Neuron (in vitro differentiated cells): Measurements from ENCODE around the gene CD74.

Experiments used
- H2AFZ ChIP-seq: one replicate; pipeline ENCODE4 v1.6.1; 2013; ENCODE audit warnings: low read depth, mild to moderate bottlenecking, inconsistent platforms, low read length, moderate library complexity
- H3K27me3 ChIP-seq: one replicate; pipeline ENCODE4 v1.6.1; 2013; ENCODE audit warnings: low read length; ENCODE audit not compliant: insufficient read depth
- H3K36me3 ChIP-seq: one replicate; pipeline ENCODE4 v1.6.1; 2013; ENCODE audit warnings: low read length; ENCODE audit not compliant: insufficient read depth
- H3K4me1 ChIP-seq: one replicate; pipeline ENCODE4 v1.6.1; 2013; ENCODE audit warnings: low read length; ENCODE audit not compliant: insufficient read depth
- H3K4me3 ChIP-seq: 2 replicates; pipeline ENCODE4 v1.5.1; 2013; ENCODE audit warnings: mild to moderate bottlenecking, low read length, moderate library complexity
- H3K9me3 ChIP-seq: one replicate; pipeline ENCODE4 v1.6.1; 2013; ENCODE audit warnings: low read length

The CD74 gene

DNA sequence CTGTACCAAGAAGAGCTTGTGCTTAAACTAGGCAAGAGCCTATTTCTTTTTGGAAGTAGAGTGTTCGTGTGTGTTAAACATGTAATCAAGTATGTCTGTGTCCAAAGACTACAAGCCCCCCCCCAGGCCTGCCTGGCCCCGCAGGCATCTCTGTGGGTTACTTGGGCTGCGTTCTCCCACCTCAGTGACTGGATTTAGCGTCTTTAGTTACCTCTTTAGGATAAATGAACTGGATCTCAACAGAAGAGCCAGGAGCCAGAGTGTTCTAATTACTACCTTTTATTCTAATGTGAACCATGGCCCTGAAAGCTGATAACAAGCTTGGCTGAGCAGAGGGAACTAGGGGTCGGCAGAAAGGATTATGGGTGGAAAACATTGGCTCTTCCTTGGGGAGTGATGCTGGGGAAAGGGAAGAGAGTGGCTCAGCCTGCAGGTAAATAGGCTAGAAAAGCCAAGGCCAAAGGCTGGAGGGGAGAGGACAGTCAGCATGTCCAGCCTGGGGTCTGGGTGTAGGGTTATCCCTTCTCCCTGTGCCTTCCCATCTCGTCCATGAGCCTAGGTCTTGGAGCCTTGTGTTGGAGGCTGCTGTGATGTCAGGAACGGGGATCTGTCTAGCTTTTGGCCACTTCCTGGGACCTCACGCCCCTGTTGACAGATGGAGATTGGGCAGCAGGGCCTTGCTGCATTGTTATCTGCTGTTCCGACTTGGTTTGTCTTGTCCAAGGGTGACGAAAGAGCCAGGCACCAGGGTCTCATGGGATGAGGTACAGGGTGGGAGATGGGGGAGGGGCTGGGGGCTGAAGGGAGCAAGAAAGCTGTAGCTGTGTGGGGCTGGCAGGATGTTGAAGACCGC is 11.1 kb downstream of the CD74 start:
- Histone ChIP-seq H2AFZ (no peak overlapping the region), H3K9me3 (no peaks in the 10 kb centered on the region), H3K4me3 (no peak overlapping the region), H3K27me3 (no peaks in the 10 kb centered on the region), H3K36me3 (peaks cover 50% of the 10 kb centered on the region), H3K4me1 (no peaks in the 10 kb centered on the region)

DNA sequence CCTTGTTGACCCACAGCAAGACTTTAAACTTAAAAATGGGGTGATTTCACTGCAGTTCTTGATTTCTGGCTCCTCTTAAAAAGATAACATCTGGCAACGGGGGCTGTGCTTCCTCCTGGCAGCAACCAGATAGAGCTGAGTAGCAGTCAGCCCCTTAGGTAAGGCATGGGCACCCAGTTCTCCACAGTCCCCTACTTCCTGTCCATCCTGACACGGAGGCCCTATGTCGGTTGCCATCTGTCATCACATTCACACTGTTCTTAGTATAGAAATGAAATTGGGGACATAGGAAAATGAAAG is 11.7 kb downstream of the CD74 start:
- Histone ChIP-seq H3K4me1 (no peaks in the 10 kb centered on the region), H3K36me3 (peaks cover 54% of the 10 kb centered on the region)

DNA sequence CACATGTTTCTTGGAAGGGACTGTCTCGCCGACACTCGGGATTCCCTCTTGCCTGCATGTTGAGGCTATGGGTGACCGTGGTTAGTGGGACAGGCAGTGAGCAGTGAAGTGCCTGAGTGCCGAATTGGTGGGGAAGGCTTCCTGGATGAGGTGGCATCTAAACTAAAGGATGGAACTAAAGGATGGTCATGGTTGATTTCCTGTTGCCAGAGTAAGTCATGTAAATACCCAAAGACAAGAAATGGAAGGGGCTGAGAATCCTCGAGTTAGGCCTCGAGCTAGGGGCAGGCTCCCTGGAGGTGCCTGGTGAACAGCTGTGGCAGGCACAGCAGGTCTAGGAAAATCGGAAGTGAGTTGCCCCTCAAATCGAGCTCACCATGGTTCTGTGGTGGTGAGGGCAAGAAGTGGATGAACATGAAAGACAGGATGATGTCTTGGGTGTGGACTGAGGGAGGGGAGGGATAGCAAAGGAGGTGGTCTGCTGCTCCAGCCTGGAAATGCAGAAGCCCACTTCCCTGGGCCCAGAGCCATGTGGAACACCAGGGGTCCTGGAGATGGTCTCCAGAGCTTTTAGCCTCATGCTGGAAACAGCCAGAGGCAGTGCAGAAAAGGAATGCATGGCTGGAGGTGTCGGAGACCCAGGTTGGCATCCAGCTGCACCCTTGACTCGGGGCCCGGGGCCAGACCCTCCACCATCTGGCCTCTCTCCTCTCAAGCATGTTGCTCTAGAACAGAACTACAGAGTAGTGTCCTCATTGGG is 12.2 kb downstream of the CD74 start:
- Histone ChIP-seq H3K36me3 (peaks cover 59% of the 10 kb centered on the region), H2AFZ (no peak overlapping the region), H3K4me3 (no peak overlapping the region), H3K27me3 (no peaks in the 10 kb centered on the region), H3K9me3 (no peaks in the 10 kb centered on the region), H3K4me1 (no peaks in the 10 kb centered on the region)

More for the DNA sequence above, 11.7 kb downstream of the CD74 start:
- no peaks in the 10 kb centered on the region for H3K27me3 ChIP-seq
- H3K4me3 ChIP-seq, result no peak overlapping the region
- H2AFZ ChIP-seq, result no peak overlapping the region
- no peaks in the 10 kb centered on the region for H3K9me3 ChIP-seq

DNA sequence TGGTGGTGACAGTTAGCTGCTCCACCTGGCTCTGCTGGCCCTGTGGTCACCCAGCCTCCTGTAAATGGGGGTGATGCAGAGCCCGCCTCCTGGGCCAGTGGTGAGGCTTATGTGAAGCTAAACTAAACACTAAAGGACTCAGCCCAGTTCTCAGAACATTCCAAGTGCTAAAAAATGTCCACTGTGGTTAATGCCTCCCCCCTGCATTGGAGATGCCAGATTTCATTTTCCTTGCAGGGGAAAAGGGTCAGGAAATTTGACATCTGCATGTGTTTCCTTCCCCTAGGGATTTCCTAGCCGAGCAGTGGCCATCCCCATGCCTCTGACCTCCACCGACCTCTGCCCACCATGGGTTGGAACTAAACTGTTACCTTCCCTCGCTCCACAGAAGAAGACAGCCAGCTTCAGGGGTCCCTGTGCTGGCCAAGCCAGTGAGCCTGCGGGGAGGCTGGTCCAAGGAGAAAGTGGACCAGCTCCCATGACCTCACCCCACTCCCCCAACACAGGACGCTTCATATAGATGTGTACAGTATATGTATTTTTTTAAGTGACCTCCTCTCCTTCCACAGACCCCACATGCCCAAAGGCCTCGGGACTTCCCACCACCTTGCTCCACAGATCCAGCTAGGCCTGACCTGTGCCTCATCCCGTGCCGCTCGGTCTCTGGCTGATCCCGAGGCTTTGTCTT is 13.0 kb downstream of the CD74 start:
- H3K27me3 ChIP-seq, result no peaks in the 10 kb centered on the region

DNA sequence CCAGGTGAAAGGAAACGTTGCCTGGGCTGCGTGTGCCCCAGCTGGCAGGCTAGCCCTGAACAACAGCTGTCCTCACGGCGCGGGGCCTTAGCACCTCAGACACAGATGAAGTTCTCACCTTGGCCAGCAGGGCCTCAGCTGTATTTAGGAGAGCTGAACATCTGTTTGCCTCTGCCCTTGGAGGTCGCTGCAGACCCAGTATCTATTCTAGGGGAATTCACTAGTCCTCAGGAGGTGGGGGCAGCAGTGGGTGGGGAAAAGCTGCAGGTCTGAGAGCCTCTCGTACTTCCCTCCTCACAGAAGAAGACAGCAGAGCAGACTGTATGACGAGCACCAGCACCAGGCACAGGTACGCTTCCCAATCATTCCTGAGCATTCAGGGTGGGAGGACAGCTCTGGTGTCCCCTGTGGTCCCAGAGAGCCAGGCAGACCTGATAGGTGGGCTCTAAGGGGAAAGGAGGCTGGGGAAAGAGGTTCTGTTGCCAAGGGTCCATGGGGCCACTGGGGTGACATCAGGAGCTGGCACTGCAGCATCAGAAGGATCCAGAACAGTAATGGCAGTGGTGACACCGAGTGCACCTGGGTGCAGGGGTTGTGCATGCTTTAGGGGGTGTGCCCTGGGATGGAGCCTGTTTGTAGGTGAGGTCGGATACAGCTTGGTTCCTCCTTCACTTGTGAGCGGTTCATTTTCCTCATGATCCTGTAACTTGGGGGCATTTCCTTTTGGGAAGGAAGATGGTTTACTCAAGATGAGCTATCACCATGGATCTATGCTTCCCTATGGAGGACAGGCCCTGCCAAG is 13.8 kb downstream of the CD74 start:
- H3K9me3 ChIP-seq, result no peaks in the 10 kb centered on the region
- peaks cover 72% of the 10 kb centered on the region for H3K36me3 ChIP-seq
- H2AFZ ChIP-seq, result no peak overlapping the region
- no peaks in the 10 kb centered on the region for H3K4me1 ChIP-seq
- H3K4me3 ChIP-seq, result no peak overlapping the region
- H3K27me3 ChIP-seq, result no peaks in the 10 kb centered on the region

More for the DNA sequence above, 13.0 kb downstream of the CD74 start:
- Histone ChIP-seq H3K9me3 (no peaks in the 10 kb centered on the region), H3K4me1 (no peaks in the 10 kb centered on the region), H3K36me3 (peaks cover 66% of the 10 kb centered on the region), H3K4me3 (no peak overlapping the region), H2AFZ (no peak overlapping the region)

DNA sequence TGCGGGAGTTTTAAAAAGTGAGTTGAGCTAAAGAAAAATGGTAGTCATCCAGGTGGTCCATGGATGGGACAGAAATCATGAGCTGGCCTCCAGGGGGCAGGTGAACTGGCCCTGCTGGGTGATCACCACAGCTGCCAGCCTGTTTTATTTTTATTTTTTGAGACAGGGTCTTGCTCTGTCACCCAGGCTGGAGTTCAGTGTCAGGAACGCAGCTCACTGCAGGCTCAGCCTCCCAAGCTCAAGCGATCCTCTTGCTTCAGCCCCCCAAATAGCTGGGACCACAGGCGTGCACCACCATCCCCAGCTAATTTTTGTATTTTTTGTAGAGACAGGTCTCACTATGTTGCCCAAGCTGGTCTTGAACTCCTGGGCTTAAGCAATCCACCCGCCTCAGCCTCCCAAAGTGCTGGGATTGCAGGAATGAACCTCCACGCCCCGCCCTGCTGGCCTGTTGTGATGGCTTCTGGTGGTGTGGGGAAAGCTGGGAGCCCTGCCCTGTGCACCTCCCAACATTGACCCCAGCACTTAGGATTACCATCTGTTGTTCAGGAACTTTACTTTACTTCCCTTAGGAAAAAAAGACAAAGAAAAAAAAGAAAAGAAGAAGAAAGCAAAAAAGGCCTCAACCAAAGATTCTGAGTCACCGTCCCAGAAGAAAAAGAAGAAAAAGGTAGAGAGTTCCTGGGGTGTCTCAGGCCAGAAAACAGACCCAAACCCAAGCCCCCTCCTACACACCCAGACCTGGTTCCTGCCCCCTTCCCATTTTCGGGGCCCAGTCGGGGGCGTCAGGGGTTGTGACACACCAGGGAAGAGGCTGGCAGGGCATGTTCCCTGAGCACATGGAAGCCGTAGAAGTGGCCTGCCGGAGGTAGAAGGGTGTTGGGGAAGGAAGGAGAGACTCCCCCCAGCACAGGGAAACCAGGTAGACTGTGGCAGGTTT is 14.7 kb downstream of the CD74 start:
- Histone ChIP-seq H3K4me1 (no peaks in the 10 kb centered on the region), H3K9me3 (no peaks in the 10 kb centered on the region), H3K4me3 (no peak overlapping the region), H2AFZ (no peak overlapping the region), H3K36me3 (peaks cover 81% of the 10 kb centered on the region), H3K27me3 (no peaks in the 10 kb centered on the region)

DNA sequence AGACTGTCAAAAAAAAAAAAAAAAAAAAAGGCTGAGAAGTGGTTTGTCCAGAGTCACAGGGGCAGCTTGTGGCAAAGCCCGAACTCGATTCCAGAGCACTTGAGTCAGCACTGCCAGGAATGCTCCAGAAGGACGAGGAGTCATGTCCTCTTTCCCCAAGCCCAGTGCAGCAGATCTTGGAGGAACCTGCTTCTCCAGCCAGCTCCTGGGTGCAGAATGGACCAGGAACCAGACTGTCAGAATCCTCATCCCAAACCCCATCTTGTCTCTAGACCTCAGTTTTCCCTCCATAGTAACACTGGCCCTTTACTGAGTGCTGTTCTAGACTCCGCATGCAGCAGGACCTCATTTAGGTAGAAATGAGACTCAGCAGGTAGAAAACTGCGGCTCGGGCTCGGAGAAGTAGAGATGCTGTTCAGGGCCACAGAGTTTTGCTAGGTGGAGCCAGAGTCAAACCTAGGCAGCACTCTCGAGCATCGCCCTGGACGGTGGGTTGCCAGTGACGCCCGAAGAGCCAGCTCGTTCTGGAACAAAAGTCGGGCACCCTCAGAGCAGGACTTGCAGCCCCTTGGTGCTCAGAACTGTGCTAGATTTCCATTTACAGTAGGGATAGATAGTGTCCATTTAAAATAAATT is 15.4 kb downstream of the CD74 start:
- Histone ChIP-seq H3K4me1 (no peaks in the 10 kb centered on the region), H3K36me3 (peaks cover 82% of the 10 kb centered on the region)

DNA sequence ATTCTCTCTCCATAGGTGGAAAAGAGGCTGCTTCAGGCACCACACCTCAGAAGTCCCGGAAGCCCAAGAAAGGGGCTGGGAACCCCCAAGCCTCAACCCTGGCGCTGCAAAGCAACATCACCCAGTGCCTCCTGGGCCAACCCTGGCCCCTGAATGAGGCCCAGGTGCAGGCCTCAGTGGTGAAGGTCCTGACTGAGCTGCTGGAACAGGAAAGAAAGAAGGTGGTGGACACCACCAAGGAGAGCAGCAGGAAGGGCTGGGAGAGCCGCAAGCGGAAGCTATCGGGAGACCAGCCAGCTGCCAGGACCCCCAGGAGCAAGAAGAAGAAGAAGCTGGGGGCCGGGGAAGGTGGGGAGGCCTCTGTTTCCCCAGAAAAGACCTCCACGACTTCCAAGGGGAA is 16.4 kb downstream of the CD74 start:
- Histone ChIP-seq H3K4me1 (no peaks in the 10 kb centered on the region), H3K27me3 (no peaks in the 10 kb centered on the region), H3K4me3 (no peak overlapping the region), H2AFZ (no peak overlapping the region), H3K36me3 (peaks cover 90% of the 10 kb centered on the region), H3K9me3 (no peaks in the 10 kb centered on the region)

More for the DNA sequence above, 15.4 kb downstream of the CD74 start:
- Histone ChIP-seq H2AFZ (no peak overlapping the region), H3K9me3 (no peaks in the 10 kb centered on the region), H3K4me3 (no peak overlapping the region), H3K27me3 (no peaks in the 10 kb centered on the region)

DNA sequence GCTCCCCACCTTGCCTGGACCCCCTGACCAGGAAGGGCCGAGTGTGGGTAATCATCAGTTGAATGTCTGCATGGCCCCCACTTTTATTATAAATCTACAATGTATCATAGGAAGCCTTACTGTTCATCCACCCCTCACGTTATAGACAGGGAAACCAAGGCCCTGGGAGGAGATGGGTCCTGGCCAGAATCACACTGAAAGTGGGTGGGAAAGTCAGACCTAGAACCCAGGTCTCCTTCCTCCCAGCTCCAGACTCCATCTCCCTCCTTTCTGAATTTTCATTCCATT is 17.1 kb downstream of the CD74 start:
- Histone ChIP-seq H3K4me1 (no peaks in the 10 kb centered on the region), H2AFZ (no peak overlapping the region), H3K9me3 (no peaks in the 10 kb centered on the region), H3K4me3 (no peak overlapping the region), H3K27me3 (no peaks in the 10 kb centered on the region), H3K36me3 (peaks cover 90% of the 10 kb centered on the region)

DNA sequence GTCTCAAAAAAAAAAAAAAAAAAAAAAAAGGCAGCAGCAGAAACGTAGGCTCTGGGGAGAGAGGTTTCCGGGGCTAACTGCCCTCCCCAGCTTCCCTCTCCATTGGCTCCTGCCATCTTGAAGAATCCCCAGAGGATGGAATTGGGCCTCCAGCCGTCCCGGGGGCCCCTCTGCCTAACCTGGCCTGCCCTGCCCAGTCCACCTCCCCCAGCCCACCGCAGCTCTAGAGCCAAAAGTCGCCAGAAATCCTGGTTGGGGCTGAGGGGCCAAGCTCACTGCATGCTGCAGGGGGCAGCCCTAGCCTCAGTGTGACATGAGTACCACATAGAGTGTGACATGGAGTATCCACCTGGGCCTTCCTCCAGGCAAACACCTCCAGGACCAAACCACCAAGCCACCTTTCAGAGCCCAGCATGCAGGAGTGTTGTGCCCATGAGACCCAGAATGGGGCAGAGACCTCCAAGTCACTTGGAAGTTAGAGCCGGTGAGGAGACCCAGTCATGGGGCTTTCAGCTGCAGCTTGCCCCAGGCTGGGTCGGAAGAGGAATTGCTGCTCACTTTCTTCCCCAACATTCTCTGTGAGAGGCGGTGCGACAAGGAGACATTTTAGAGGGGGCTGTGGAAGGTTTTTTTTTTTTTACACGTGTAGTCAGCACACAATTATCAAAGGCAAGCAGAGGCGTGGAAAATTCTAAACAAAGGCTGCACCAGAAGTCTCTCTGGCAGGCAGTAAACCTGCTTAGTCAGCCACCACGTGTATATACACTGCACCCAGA is 17.6 kb downstream of the CD74 start:
- no peak overlapping the region for H3K4me3 ChIP-seq
- peaks cover 89% of the 10 kb centered on the region for H3K36me3 ChIP-seq
- no peak overlapping the region for H2AFZ ChIP-seq
- no peaks in the 10 kb centered on the region for H3K27me3 ChIP-seq
- no peaks in the 10 kb centered on the region for H3K9me3 ChIP-seq
- no peaks in the 10 kb centered on the region for H3K4me1 ChIP-seq

DNA sequence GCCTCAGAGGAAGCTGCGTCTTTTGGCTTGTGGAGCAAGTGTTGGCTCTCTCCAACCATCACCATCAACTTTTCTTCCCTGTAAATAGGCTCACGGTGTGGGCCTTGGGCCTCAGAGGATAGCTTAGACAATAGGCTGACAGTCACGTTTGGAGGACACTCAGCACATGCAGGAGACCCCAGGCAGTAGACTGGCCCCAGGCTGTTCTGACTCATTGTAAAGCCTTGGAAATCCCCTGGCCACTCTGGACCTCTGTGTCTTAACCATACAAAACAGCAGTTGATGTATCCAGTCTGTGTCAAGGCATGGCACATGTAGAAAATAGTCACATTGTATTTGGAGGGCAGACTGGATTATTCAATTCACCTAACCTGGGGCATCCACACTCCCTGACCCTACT is 18.6 kb downstream of the CD74 start:
- H3K4me3 ChIP-seq, result no peak overlapping the region
- no peaks in the 10 kb centered on the region for H3K4me1 ChIP-seq
- no peaks in the 10 kb centered on the region for H3K9me3 ChIP-seq
- no peaks in the 10 kb centered on the region for H3K27me3 ChIP-seq
- peaks cover 89% of the 10 kb centered on the region for H3K36me3 ChIP-seq
- H2AFZ ChIP-seq, result no peak overlapping the region
